ENCODE data around the gene EDNRA.

The EDNRA gene

DNA sequence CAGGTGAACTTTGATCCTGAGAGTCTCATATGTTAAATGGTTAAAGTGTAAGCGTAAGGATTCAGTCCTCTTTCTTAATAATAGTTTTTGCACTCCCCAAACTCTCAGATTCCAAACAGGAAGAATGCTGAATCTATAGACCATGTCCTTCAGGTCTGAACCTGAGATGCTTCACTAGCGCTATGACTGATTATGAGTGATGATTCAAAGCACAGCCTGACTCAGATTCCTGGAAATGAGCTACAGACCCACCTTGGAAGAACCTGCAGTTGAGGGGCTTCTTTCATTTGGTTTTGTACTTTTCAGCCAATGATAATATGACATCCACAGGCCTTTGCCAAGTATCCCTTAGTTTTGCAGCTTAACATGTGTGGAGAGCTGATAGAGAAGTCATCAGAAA is 1.4 kb downstream of the EDNRA start:
- Histone ChIP-seq H3K9me3 (ENCODE audit: insufficient read depth, low read length) (no peaks in the 10 kb centered on the region), H3K4me1 (ENCODE audit: insufficient read depth, insufficient read length) (no peaks in the 10 kb centered on the region), H3K27me3 (ENCODE audit: insufficient read depth, insufficient read length) (peaks cover 35% of the 10 kb centered on the region), H3K4me3 (ENCODE audit: insufficient read length, low read depth) (no peak overlapping the region), H3K9ac (ENCODE audit: insufficient read length, low read depth) (no peak overlapping the region), H3K36me3 (ENCODE audit: insufficient read depth, insufficient read length, low read length) (no peaks in the 10 kb centered on the region)
- DNase-seq (ENCODE audit: low read depth, low spot score), result no peak
- TF ChIP-seq ZNF274 (IDR thresholded peaks at IDR 0.05; ENCODE audit: low read depth, low read length) (no peak), SUZ12 (IDR thresholded peaks at IDR 0.05; ENCODE audit: extremely low read depth, insufficient read depth, insufficient read length) (no peak), YY1 (IDR thresholded peaks at IDR 0.05; ENCODE audit: insufficient read depth, insufficient read length) (no peak)

DNA sequence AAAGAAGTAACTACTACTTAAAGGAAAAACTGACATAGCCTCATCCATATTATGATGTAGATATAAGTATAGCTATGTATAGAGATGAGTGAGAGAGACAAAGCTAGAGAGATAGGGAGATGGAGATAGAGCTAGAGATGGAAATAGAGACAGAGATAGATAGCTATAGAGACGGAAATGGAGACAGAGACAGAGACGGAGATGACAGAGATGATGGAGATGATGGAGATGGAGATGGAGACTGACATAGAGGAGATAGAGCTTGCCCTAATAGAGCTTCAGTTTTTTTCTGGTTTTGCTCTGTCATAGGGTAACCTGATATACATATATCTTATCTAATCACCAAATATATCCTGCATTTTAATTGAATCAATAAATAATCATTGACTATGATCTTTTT is 4.3 kb downstream of the EDNRA start:
- H3K4me3 ChIP-seq (ENCODE audit: insufficient read length, low read depth), result no peak overlapping the region
- H3K27me3 ChIP-seq (ENCODE audit: insufficient read depth, insufficient read length), result peaks cover 29% of the 10 kb centered on the region
- no peak for DNase-seq (ENCODE audit: low read depth, low spot score)
- TF ChIP-seq YY1 (IDR thresholded peaks at IDR 0.05; ENCODE audit: insufficient read depth, insufficient read length), result no peak
- no peak for TF ChIP-seq SUZ12 (IDR thresholded peaks at IDR 0.05; ENCODE audit: extremely low read depth, insufficient read depth, insufficient read length)
- no peak for TF ChIP-seq ZNF274 (IDR thresholded peaks at IDR 0.05; ENCODE audit: low read depth, low read length)
- no peaks in the 10 kb centered on the region for H3K36me3 ChIP-seq (ENCODE audit: insufficient read depth, insufficient read length, low read length)
- H3K9ac ChIP-seq (ENCODE audit: insufficient read length, low read depth), result no peak overlapping the region
- H3K4me1 ChIP-seq (ENCODE audit: insufficient read depth, insufficient read length), result no peaks in the 10 kb centered on the region
- no peaks in the 10 kb centered on the region for H3K9me3 ChIP-seq (ENCODE audit: insufficient read depth, low read length)

DNA sequence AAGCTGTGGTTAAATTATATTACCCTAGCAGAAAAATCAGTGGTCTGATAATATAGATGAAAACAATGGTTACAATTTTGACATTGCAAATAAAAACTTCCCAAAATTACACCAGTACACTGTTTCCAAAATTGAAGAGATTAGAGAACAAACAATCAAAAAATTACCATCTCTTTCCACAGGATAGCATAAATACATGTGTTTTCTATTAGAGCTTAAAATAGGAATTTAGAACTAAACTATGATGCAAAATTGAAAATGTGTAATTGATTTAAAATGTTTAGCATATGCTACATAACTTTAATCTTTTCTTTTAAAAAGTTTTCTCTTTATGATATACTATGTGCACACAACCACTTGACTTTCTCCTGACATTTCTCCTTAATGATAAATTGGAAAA is 6.7 kb downstream of the EDNRA start:
- no peak for TF ChIP-seq YY1 (IDR thresholded peaks at IDR 0.05; ENCODE audit: insufficient read depth, insufficient read length)
- TF ChIP-seq SUZ12 (IDR thresholded peaks at IDR 0.05; ENCODE audit: extremely low read depth, insufficient read depth, insufficient read length), result no peak
- TF ChIP-seq ZNF274 (IDR thresholded peaks at IDR 0.05; ENCODE audit: low read depth, low read length), result no peak
- Histone ChIP-seq H3K4me3 (ENCODE audit: insufficient read length, low read depth) (no peak overlapping the region), H3K9me3 (ENCODE audit: insufficient read depth, low read length) (no peaks in the 10 kb centered on the region)

DNA sequence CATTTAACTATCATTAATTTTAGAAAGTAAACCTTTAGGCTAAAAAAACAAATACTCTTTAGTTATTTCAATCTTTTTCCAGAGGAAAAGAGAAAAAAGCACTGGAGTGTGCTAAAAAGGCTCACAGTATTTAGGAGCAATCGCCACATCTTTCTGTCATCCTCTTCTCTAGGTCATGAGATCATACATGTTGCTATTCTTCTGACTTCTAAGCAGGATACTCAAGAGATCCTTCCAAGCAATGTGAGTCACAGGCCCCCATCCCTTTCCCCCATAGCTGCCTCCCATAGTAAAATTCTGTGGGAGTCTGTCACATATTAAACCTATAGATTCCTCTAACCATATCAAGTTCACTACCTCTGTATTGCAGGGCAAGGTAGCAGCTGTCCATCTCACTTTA is 7.7 kb downstream of the EDNRA start:
- no peak overlapping the region for H3K4me3 ChIP-seq (ENCODE audit: insufficient read length, low read depth)
- H3K27me3 ChIP-seq (ENCODE audit: insufficient read depth, insufficient read length), result no peaks in the 10 kb centered on the region
- no peaks in the 10 kb centered on the region for H3K36me3 ChIP-seq (ENCODE audit: insufficient read depth, insufficient read length, low read length)
- DNase-seq (ENCODE audit: low read depth, low spot score), result no peak
- no peak overlapping the region for H3K9ac ChIP-seq (ENCODE audit: insufficient read length, low read depth)
- no peaks in the 10 kb centered on the region for H3K9me3 ChIP-seq (ENCODE audit: insufficient read depth, low read length)
- no peaks in the 10 kb centered on the region for H3K4me1 ChIP-seq (ENCODE audit: insufficient read depth, insufficient read length)
- TF ChIP-seq ZNF274 (IDR thresholded peaks at IDR 0.05; ENCODE audit: low read depth, low read length) (no peak), SUZ12 (IDR thresholded peaks at IDR 0.05; ENCODE audit: extremely low read depth, insufficient read depth, insufficient read length) (no peak), YY1 (IDR thresholded peaks at IDR 0.05; ENCODE audit: insufficient read depth, insufficient read length) (no peak)

More for the DNA sequence above, 6.7 kb downstream of the EDNRA start:
- Histone ChIP-seq H3K4me1 (ENCODE audit: insufficient read depth, insufficient read length) (no peaks in the 10 kb centered on the region), H3K27me3 (ENCODE audit: insufficient read depth, insufficient read length) (peaks cover 6% of the 10 kb centered on the region), H3K36me3 (ENCODE audit: insufficient read depth, insufficient read length, low read length) (no peaks in the 10 kb centered on the region), H3K9ac (ENCODE audit: insufficient read length, low read depth) (no peak overlapping the region)
- no peak for DNase-seq (ENCODE audit: low read depth, low spot score)

DNA sequence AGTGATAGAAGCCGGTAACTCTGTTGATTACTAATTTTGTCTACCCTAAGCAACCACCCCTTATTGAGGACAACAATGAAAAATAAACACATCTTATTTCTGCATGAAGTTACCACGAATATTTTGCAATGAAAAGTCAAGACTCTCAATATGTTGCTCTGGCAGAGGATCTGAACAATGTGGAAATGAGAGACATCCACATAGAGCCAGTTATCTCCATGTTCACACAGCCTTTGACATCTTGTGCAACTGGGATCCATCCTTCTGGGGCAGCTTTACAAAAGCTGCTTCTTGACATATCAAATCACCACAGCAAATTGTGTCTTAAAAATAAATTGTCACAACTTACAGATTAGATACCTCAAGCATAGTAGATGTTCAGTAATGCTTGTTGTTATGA is 10.2 kb downstream of the EDNRA start:
- H3K9ac ChIP-seq (ENCODE audit: insufficient read length, low read depth), result no peak overlapping the region
- DNase-seq (ENCODE audit: low read depth, low spot score), result no peak

DNA sequence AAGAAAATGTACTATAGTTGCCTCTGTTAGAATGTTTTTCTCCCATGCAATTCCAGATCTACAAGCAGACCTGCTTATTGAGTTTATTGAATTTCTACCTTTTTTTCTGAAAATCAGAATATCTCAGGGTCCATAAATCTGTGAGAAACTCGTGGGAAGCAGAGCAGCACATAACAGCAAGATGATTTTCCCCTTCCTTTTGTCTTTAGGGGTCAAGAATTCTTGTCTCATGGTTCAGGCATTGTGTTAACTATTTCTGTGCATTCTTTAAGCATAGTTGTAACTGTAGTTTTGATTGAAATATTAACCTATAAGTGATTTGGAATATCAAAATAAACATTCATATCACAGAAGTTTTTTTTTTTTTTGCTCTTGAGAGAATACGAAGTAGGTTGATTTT is 11.4 kb downstream of the EDNRA start:
- no peak for DNase-seq (ENCODE audit: low read depth, low spot score)
- no peak for TF ChIP-seq YY1 (IDR thresholded peaks at IDR 0.05; ENCODE audit: insufficient read depth, insufficient read length)
- no peak for TF ChIP-seq ZNF274 (IDR thresholded peaks at IDR 0.05; ENCODE audit: low read depth, low read length)
- TF ChIP-seq SUZ12 (IDR thresholded peaks at IDR 0.05; ENCODE audit: extremely low read depth, insufficient read depth, insufficient read length), result no peak
- Histone ChIP-seq H3K27me3 (ENCODE audit: insufficient read depth, insufficient read length) (no peaks in the 10 kb centered on the region), H3K9ac (ENCODE audit: insufficient read length, low read depth) (no peak overlapping the region), H3K4me3 (ENCODE audit: insufficient read length, low read depth) (no peak overlapping the region), H3K36me3 (ENCODE audit: insufficient read depth, insufficient read length, low read length) (no peaks in the 10 kb centered on the region), H3K9me3 (ENCODE audit: insufficient read depth, low read length) (no peaks in the 10 kb centered on the region), H3K4me1 (ENCODE audit: insufficient read depth, insufficient read length) (no peaks in the 10 kb centered on the region)

More for the DNA sequence above, 10.2 kb downstream of the EDNRA start:
- Histone ChIP-seq H3K4me1 (ENCODE audit: insufficient read depth, insufficient read length) (no peaks in the 10 kb centered on the region), H3K9me3 (ENCODE audit: insufficient read depth, low read length) (no peaks in the 10 kb centered on the region), H3K4me3 (ENCODE audit: insufficient read length, low read depth) (no peak overlapping the region), H3K27me3 (ENCODE audit: insufficient read depth, insufficient read length) (no peaks in the 10 kb centered on the region), H3K36me3 (ENCODE audit: insufficient read depth, insufficient read length, low read length) (no peaks in the 10 kb centered on the region)
- TF ChIP-seq YY1 (IDR thresholded peaks at IDR 0.05; ENCODE audit: insufficient read depth, insufficient read length) (no peak), SUZ12 (IDR thresholded peaks at IDR 0.05; ENCODE audit: extremely low read depth, insufficient read depth, insufficient read length) (no peak), ZNF274 (IDR thresholded peaks at IDR 0.05; ENCODE audit: low read depth, low read length) (no peak)

DNA sequence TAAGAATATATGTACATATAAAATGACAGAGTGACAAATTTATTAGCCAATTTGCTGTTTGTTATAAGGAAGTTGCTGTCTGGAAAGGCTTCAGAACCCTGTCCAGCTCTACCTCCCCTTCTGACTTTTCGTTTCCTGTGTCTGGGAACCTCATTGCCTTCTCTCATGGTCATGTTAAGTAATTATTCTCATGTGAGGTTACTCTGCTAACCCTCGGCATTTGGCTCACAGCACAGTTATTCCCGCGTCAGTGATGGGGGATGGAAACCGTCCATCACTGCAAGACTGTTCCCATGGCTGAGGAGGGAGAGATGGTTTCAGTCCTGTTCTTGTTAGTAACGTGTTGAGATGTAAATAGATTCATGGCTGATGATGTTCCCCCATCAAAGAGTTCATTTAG is 11.9 kb downstream of the EDNRA start:
- no peak overlapping the region for H3K9ac ChIP-seq (ENCODE audit: insufficient read length, low read depth)
- H3K27me3 ChIP-seq (ENCODE audit: insufficient read depth, insufficient read length), result no peaks in the 10 kb centered on the region
- H3K36me3 ChIP-seq (ENCODE audit: insufficient read depth, insufficient read length, low read length), result no peaks in the 10 kb centered on the region
- no peak for TF ChIP-seq SUZ12 (IDR thresholded peaks at IDR 0.05; ENCODE audit: extremely low read depth, insufficient read depth, insufficient read length)
- no peak for TF ChIP-seq YY1 (IDR thresholded peaks at IDR 0.05; ENCODE audit: insufficient read depth, insufficient read length)
- TF ChIP-seq ZNF274 (IDR thresholded peaks at IDR 0.05; ENCODE audit: low read depth, low read length), result no peak
- H3K4me3 ChIP-seq (ENCODE audit: insufficient read length, low read depth), result no peak overlapping the region
- no peaks in the 10 kb centered on the region for H3K9me3 ChIP-seq (ENCODE audit: insufficient read depth, low read length)
- no peak for DNase-seq (ENCODE audit: low read depth, low spot score)
- H3K4me1 ChIP-seq (ENCODE audit: insufficient read depth, insufficient read length), result no peaks in the 10 kb centered on the region

Data from NT2/D1 (cell line).